ENCODE results near the gene UBIAD1.
"Not testable (repeated sequence)": the region's sequence is repeated elsewhere in the genome, so short reads cannot be mapped to it uniquely, and the experiment has no call there.

Gene UBIAD1

DNA sequence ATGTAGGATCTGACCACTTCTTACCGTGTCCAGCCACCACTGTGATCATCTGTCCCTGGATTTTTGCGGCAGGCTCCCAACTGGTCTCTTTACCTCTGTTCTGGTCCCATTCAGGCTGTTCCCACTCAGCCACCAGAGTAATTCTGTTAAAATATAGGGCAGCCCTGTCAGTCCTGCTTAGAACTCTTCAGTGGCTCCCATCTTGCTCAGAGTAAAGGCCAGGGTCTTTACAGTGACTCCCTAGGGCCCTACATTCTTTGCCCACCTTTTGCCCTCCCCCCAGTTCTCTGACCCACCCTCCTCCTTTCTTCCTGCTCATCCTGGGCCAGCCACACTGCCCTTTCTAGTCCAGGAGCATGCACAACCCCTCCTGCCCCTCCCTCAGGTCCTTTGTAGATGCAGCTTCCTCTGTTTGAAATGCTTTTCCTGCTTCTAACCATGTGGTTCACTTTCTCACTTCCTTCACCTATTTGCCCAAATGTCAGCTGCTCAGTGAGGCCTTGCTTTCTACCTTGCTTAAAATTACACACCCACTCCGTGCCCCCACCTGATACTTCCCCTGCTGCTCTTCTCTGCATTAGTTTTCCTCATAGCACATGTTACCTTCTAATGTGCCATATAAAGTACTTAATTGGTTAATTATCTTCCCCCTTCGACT, 7.8 kb downstream of the UBIAD1 start:
- peak; percentile 26 for DNase-seq

DNA sequence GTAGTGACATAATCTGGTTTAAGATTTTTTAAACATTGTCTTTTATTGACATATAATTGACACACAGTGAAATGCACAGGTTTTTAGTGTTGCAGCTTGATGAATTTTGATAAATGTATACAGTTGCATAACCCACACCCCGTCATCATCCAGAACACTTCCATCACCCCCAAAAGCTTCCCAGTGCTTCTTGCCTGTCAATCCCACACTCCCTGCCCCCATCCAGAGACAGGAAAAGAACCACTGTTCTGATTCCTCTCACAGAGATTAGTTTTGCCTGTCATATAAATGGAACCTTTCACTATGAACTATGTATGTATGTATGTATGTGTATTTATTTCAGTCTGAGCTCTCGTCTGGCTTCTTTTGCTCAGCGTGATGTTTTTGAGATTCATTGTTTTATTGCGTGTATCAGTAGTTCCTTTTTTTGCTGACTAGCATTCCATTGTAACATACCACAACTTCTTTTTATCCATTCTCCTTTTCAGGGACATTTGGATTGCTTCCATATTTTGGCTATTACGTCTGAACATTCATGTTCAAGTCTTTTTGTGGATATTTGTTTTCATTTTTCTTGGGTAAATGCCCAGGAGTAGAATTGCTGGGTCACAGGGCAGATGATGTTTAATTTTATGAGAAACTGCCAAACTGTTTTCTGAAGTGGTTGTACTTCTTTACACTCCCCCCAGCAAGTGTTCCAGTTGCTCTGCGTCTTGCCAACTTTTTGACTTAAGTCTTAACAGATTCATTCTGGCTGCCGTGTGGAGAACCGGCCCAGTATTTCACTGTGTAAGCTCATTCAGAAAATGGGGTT, 8.7 kb downstream of the UBIAD1 start:
- no peak for DNase-seq

DNA sequence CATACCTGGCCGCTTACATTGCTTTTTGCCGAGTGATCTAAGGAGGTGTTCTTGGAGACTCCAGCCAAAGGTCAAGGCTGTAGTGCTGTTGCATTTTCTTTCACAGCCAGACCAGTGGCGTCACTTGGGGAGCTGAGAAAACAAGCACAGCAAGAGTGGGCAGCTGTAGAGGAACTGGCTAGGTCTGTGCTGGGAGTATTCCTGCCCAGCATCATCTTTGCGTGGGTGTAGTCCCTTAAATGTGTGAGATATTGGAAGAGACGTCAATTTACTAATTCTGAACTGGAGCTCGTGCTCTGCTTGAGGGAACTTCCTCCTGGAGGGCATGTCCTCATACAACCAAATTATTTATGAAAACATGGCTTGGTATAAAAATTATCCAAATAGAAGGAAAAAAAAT, 10.2 kb downstream of the UBIAD1 start:
- DNase-seq = no peak

DNA sequence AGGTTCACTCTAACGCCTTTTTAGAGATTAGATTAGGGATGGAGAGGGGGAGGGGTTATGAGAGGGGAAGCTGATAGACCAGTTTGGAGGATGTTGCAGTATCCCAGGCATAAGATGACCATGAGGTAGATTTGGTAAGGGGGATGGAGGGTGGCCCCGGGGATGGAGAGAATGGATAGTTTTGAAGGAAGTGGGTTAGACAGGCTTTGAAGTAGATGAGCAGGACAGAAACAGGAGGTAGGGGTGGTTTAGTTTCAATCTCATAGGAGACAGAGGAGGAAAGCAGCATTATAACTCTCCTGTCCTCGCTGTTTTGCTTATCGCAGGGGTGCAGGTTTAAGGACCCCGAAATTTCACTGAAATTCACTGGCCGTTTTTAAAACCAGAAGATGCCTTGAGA, 11.8 kb downstream of the UBIAD1 start:
- DNase-seq = no peak

DNA sequence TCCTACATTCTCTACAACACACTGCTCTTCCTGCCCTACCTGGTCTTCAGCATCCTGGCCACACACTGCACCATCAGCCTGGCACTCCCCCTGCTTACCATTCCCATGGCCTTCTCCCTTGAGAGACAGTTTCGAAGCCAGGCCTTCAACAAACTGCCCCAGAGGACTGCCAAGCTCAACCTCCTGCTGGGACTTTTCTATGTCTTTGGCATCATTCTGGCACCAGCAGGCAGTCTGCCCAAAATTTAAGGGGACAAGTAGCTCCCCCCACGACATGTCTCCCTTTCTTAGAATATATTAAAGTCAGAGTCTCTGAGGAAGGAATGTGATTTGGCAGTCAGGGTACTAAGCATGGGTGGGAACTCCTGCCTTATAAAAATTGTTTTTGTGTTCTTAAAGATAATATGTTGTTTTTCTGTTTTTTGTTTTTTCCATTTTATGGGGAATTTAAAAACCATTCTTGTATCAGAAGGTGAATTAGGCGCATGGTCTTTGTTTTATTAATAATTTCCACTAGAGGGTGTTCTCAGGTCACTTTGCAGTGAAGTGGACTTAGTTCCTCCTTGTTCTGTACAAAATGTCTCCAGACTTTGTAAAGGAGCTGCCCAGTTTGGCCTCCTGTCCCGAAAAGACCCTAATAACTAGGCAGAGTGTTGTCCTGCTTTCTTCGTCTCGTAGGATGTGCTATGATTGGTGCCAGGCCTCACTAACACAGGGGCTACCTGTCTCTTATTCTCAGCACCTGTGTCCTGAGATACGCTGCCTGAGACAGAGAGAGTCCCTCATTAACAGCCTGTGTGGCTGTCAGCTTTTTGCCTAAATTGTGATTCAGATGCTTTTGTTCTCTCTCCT, 13.1 kb downstream of the UBIAD1 start:
- no peak for DNase-seq

DNA sequence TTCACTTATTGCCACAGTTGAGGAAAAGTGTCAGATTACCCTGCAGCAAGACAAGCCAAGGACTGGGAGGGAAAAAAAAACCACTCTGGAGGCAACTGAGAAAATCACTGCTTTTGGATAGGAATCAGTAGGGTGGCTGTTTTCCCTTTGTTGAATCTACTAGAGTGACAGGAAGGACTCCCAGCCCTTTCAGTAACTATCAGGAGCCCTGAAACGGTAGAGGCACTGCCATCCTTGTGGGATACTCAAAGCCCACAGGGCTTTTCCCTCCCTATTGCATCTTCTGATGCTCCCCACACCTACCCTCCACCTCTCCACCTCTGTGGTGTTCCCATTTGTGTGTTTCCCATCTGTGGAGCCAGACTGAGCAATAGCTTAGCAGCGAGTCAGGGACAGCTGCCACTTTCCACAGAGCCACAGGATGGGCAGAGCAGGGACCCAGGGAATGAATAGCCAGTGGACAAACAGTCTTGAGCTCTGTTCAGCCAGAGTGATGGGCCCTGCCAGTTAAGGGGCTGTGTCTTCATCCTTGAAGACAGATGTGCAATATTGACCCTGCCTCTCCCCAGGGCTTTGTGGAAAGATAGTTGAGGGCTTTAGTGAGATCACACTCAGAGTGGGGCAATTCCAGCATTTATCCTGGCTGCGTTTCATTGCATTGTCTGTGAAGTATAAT, 13.9 kb downstream of the UBIAD1 start:
- no peak for DNase-seq

DNA sequence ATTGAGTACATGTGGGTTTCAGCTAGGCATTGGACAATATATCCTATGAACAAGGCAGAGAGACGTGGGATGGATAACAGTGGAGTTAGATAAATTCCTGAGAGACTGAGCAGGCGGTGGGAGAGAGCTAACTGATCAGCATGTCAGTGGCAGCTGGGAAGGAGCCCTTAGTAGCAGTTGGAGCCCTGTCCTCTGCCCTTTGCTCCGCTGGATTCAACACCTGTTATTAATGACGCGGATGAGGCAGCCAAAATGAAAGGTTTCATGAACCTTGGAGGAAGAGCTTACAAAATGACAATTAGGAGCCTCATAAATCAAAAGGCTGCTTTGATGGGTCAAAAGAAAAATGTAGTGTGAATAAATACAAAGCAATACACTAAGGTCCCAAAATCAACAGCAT, 16.1 kb downstream of the UBIAD1 start:
- DNase-seq = no peak

DNA sequence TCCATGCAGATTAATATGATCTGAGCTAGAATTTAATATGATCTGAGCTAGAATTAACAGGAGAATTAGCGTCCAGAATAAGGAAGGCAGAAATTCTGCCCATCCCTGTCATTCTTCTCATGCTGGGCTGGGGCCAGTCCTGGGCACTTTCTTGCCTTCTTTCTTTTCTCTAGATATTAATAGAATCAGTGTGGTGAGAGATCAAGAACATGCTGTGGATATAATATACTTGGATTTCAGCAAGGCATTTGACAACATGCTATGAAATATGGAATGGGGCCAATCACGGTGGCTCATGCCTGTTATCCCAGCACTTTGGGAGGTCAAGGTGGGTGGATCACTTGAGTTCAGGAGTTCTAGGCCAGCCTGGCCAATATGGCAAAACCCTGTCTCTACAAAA, 18.1 kb downstream of the UBIAD1 start:
- no peak for DNase-seq

DNA sequence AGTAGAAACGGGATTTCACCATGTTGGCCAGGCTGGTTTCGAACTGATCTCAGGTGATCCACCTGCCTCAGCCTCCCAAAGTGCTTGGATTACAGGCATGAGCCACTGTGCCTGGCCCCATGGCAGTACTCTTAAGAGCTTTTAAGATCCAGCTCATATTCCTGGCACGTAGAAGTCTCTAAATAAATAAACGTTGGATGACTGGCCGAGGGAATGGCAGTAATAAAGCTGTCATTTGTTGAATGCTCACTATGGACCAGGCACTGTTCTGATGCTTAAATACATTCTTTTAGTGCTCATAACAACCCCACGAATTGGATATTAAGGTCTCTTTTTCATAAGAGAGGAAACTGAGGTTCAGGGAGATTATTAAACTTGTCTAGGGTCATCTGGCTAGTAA, 20.9 kb downstream of the UBIAD1 start:
- no peak for DNase-seq

DNA sequence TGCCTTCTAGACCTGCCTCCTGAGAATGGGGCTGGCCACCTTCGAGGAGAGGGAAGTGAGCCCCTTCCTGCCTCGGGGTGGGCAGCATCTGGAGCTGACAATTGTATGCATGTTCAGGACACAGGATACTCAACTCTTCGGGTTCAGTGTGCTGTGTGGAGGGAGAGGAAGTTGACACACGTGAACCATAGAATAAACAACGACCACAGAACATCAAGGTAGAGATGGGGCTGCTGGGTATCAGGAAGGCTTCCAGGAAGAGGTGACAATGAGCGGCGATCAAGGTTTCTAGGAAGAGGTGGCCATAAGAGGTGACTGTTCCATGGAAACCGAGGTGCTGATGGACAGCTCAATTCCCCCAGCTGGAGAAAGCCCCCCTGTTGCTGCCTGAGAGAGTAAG, 22.0 kb downstream of the UBIAD1 start:
- DNase-seq = no peak

DNA sequence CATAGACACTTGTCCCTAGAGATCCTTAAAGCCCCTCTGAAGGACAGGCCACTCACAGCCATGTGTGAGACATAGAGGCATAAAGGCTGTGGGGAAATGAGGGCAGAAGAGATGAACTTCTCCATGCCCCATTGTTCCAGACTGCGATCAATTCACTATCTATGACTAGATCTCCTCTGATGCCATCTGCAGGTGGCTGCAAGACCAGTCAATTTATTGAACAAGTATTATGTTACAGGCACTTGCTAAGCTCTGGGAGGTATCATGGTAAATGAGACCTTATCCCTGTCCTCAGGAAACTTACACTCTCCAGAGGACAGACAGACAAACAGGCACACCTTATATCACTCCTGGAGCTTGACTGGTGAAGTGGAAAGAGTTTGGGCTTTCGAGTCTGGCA, 22.9 kb downstream of the UBIAD1 start:
- DNase-seq = no peak

DNA sequence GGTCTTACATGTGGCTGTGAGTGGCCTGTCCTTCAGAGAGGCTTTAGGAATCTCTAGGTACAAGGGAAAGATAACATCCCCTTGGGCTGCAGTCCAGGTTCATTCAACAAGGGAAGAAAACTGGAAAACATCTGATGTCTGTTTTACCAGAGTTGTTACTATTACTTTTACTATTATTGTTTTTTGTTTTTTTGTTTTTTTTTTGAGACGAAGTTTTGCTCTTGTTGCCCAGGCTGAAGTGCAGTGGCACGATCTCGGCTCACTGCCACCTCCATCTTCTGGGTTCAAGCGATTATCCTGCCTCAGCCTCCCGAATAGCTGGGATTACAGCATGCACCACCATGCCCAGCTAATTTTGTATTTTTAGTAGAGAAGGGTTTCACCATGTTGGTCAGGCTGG, 24.8 kb downstream of the UBIAD1 start:
- not testable (repeated sequence) for DNase-seq

DNA sequence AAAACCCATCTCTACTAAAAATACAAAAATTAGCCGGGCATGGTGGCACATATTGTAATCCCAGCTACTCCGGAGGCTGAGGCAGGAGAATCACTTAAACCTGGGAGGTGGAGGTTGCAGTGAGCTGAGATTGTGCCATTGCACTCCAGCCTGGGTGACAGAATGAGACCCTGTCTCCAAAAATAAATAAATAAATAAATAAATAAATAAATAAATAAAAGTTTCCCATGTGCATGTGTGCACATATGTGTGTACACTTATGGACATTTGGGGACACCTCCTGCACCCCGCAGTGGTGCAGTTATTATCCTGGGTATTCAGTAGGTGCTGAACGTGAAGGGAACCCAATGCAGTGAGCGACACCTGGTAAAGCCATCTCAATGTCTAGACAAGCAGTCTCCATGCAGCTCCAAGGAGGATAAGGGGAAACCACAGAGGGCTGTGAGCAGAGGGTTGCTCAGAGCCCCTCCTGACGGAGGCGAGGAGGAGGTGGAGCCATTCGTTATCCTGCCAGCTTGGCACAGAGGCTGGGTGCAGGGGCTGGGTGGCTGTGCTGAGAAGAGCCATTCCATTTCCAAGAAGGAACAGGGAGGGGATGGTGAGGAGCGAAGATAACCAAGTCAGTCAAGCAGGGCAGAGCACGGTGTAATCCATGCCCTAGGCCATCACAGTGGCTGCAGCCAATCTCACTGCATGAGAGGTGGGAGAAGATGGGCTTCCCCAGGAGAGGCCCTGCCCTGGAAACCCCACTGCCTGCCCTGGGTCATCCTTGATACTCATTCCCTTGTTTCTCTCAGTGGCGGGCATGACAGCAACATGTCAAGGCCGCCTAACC, 25.6 kb downstream of the UBIAD1 start:
- no peak for DNase-seq

DNA sequence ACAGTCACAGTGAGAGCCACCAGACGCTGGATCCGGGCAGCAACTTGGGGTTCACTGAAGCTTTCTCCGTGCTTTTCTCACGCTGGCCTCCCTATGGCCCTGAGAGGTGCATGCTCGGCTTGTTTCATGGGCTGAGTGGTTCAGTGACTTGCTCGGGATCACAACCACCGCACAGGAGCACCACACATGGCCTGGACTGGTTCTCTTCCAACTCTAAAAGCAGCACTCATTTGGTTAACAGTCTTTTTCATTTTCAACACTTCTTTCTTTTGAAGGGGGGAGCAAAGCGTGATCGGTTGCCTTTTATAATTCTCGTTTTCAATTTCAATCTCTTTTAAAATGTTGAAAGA, 26.2 kb downstream of the UBIAD1 start:
- no peak for DNase-seq

DNA sequence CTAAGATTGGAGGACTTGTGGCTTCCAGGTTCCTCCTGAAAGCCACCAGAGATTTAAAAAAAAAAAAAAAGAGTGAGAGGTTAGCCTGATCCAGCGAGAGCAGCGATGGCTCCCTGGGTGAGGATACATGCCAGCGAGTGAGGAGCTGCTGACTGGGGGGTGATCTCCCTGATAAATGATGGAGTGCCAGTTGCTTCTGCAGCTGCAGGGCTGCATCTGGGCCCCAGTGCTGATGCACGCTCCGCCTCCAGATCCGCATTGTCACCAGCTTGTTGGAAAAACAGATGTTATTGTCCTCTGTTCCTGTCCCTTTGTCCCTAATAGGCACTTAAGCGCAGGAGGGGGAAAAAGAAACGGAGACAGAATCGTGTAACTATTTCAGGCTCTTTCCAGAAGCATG, 28.6 kb downstream of the UBIAD1 start:
- DNase-seq = no peak

DNA sequence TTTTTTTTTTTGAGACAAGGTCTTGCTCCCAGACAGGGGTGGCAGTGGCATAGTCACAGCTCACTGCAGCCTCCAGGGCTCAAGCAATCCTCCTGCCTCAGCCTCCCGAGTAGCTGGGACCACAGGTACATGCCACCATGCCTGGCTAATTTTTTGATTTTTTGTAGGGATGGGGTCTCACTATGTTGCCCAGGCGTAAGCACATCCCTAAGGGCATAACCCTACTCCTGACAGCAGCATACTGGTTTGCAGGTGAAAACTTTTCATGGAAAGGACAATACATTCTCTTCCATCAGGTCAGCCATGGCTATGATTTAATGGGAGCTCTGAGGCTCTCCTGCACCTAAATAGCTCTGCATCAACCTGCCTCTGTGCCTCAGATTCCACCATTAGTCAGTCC, 29.4 kb downstream of the UBIAD1 start:
- DNase-seq = no peak

DNA sequence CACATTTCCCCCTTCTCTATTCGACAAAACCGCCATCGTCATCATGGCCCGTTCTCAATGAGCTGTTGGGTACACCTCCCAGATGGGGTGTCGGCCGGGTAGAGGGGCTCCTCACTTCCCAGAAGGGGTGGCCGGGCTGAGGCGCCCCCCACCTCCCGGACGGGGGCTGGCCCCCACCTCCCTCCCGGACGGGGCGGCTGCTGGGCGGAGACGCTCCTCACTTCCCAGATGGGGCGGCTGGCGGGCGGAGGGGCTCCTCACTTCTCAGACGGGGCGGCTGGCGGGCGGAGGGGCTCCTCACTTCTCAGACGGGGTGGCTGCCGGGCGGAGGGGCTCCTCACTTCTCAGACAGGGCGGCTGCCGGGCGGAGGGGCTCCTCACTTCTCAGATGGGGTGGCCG, 32.5 kb downstream of the UBIAD1 start:
- not testable (repeated sequence) for DNase-seq

DNA sequence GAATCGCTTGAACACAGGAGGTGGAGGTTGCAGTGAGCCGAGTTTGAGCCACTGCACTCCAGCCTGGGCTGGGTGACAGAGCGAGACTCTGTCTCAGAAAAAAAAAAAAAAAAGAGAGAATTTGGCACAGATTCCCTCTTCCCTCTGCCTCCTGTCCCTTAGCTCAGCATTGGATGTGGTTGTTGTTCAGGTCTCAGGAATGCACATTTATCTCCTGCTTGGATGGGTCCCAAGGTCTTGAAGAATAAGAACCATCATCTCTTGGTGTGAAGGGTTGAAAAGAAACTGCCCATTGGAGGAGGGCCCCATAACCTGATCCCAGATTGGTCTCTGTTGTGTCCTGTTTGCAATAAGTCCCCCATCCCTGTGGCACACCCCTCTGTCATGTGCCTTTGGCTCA, 34.9 kb downstream of the UBIAD1 start:
- DNase-seq = no peak

DNA sequence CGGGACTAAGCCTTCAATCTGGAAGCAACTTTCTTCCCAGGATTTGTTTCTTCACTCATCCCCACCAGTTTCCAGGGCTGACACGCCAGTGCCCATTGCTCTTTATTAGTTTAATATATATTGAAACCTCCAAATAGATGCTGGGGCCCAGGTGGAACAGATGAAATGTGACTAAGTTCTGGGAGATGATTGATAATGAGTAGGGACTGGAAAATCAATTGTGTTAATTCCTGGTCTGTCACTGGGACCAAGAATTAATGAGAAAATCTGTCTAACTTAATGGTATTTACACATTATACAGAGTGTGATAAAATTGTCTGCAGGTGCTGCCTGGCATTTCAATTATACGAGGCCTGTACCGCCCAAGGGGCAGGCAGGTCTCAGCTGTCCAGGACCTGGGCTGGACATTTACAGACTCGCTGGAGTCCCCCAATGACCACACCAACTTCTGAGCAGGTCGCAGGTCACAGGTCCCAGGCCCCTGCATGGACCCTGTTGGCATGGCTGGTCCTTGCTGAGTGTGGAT, 35.8 kb downstream of the UBIAD1 start:
- DNase-seq = no peak

DNA sequence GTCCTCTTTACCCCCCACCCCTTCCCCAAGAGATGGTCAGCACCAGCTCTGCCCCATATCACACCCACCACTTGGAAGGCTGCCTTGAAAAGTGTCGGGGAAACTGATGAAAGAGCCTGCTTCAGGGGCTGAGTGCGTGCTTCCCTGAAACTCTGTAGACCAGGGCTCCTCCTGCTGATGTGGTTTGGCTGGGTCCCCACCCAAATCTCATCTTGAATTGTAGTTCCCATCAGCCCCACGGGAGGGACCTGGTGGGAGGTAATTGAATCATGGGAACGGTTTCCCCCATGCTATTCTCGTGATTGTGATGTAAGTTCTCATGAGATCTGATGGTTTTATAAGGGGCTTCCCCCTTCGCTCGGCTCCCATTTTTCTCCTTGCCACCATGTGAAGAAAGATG, 36.4 kb downstream of the UBIAD1 start:
- DNase-seq = no peak

DNA sequence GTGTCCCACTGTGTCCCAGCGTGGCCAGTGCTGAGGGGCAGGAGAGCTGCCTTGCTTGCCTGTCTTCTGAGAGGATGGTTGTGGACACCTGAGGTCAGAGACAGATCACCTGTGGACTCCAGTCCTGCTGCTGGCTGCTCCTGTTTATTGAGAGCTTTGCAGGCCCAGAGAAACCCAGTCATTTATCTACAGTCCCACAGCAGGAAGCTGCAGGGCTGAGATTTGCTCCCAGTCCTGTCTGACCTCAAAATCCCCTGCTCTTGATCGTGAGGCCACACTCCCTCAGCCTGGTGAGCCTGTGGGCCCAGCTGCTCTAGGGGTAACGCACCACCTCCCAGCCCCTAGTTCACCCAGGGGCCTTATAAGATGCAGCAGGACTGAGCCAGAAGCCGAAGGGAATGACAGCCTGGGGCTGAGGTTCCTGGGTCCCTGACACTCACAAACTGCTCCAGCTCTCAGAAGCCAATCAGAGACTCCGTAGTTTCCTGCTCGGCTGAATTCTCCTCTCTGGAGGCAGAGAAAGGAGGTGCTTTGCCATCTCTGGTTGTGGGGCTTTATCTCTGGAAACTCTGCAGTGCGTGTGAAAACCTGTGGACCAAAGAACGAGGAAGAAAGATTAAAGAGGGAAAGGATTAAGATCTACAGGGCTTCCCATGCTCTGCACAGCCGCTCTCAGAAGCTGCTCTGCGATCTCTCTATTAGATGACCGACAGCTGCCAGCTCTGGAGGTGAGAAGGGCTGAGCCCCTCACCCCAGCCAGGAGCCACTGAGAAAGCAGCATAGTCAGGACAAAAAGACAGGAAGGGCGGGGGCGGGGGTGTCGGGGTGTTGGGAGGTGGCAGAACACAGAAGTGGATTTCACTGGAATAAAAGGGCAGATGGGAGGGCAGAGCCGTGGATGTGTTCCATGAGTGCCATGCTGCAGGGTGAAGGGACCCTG, 39.1 kb downstream of the UBIAD1 start:
- DNase-seq = no peak

All from CD4-positive, alpha-beta T cell treated with Interleukin-15 for 1 hour (primary cell).